Glutamatergic neuron (in vitro differentiated cells): ENCODE results near the gene ADCY10. TPM values are rescaled to one million over a fixed set of nuclear protein-coding genes. Genes with fewer than 3 reads are reported as not detected.

ENCODE experiments used
- DNase-seq: peaks from one replicate; pipeline ENCODE4 v3.0.0; 2022
- H3K27ac Mint-ChIP-seq: one replicate; pipeline ENCODE4 v1.8.0; 2020; ENCODE audit warnings: mild to moderate bottlenecking, mixed read lengths, inconsistent platforms; ENCODE audit not compliant: unreplicated experiment
- H3K27me3 Mint-ChIP-seq: one replicate; pipeline ENCODE4 v1.8.0; 2020; ENCODE audit warnings: mild to moderate bottlenecking, moderate library complexity, mixed read lengths, inconsistent platforms; ENCODE audit not compliant: unreplicated experiment
- H3K36me3 Mint-ChIP-seq: one replicate; pipeline ENCODE4 v1.8.0; 2020; ENCODE audit warnings: mild to moderate bottlenecking, mixed read lengths, inconsistent platforms; ENCODE audit not compliant: unreplicated experiment
- H3K4me1 Mint-ChIP-seq: one replicate; pipeline ENCODE4 v1.8.0; 2020; ENCODE audit warnings: mild to moderate bottlenecking, low read depth, mixed read lengths, inconsistent platforms; ENCODE audit not compliant: unreplicated experiment
- H3K4me3 Mint-ChIP-seq: one replicate; pipeline ENCODE4 v1.8.0; 2020; ENCODE audit warnings: mild to moderate bottlenecking, mixed read lengths, inconsistent platforms; ENCODE audit not compliant: unreplicated experiment
- H3K9me3 Mint-ChIP-seq: one replicate; pipeline ENCODE4 v1.8.0; 2020; ENCODE audit warnings: mild to moderate bottlenecking, moderate library complexity, mixed read lengths, inconsistent platforms; ENCODE audit not compliant: unreplicated experiment
- total RNA-seq: library from RNA; stranded (reverse); fragmentation: NEBNext Ultra II Directional; extraction: Animal tissue kit (Norgen Biotek cat#: 25700); gene quantifications from one replicate; pipeline ENCODE4 v1.2.1, GENCODE V29; 2021; ENCODE audit not compliant: unreplicated experiment
- TF ChIP-seq, protein P1 (sequence below): fragments of 200-600 bp; sonication (generic); IDR thresholded peaks from one replicate; pipeline ENCODE4 v1.5.0; 2021; ENCODE audit not compliant: partially characterized antibody, unreplicated experiment

ADCY10 gene
- total RNA-seq, 1 donor from 2014 or later = 0.07 TPM

DNA sequence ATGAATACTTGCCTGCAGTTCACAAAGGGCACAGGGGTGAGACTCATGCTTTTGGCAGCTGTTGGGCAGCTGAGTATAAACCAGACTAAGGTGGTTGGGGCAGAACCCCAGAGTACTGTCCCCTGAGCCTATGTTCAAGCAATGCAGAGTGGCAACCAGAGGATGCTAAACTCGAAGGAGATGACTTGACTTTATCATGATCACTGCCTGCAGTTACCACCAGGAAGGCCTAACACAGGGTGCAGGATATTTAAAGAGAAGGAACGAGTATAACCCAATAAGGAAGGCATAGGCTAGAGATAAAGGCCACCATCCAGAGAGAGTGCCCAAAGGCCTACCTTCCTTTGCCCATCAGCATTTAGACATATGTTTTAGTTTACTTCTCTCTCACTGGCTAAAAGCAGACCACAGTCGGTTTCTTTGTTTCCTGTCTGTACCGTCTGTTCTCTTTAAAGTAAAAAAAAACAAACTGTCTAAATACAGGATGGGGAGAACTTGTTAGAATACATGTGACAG is 108.8 kb downstream of the ADCY10 start:
- H3K4me3 Mint-ChIP-seq = no peak overlapping the region
- no peaks in the 10 kb centered on the region for H3K27me3 Mint-ChIP-seq
- H3K4me1 Mint-ChIP-seq = peaks cover 3% of the 10 kb centered on the region
- H3K27ac Mint-ChIP-seq = peak overlapping the region; percentile 3
- no peak for DNase-seq
- TF ChIP-seq, protein P1, sequence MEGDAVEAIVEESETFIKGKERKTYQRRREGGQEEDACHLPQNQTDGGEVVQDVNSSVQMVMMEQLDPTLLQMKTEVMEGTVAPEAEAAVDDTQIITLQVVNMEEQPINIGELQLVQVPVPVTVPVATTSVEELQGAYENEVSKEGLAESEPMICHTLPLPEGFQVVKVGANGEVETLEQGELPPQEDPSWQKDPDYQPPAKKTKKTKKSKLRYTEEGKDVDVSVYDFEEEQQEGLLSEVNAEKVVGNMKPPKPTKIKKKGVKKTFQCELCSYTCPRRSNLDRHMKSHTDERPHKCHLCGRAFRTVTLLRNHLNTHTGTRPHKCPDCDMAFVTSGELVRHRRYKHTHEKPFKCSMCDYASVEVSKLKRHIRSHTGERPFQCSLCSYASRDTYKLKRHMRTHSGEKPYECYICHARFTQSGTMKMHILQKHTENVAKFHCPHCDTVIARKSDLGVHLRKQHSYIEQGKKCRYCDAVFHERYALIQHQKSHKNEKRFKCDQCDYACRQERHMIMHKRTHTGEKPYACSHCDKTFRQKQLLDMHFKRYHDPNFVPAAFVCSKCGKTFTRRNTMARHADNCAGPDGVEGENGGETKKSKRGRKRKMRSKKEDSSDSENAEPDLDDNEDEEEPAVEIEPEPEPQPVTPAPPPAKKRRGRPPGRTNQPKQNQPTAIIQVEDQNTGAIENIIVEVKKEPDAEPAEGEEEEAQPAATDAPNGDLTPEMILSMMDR = no peak
- peaks cover 27% of the 10 kb centered on the region for H3K36me3 Mint-ChIP-seq
- peaks cover 13% of the 10 kb centered on the region for H3K9me3 Mint-ChIP-seq

DNA sequence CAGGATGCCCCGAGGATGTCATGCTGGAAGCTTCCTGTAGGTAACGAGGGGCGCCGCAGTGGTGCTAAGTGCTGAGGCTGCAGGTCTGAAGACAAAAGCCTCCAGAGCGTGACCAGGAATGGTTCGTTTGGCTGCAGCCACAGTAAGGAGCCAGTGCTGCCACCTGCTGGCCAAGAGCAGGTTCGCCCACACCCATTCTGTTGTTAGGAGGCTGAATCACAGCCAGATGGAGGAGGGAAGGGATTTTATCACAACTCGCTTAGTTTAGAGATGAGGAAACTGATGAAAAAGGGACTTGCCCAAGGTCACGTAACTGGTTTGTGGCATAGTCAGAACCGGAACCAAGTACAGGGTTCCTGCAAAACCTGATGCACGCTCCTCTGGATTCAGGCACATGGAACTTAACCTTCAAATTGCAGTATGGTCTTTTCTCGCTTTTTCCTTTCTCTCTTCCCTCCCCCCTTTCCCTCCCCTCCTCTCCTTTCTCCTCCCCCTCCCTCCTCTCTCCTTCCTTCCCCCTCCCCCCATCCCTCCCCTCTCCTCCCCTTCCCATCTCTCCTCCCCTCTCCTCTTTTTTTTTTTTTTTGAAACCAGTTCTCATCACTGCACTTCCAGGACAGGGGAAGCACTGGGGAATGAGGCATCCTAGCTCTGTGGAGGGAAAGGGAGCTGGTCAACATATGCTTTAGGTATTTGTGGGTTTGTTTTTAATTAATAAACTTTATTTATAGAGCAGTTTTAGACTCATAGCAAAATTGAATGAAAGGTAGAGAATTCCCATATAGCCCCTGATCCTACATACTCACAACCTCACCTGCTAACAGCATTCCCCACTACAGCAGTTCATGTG is 110.4 kb downstream of the ADCY10 start:
- Mint-ChIP-seq H3K27me3 (no peaks in the 10 kb centered on the region), H3K9me3 (peaks cover 13% of the 10 kb centered on the region), H3K4me1 (peaks cover 2% of the 10 kb centered on the region), H3K4me3 (no peak overlapping the region), H3K27ac (peak overlapping the region; percentile 70), H3K36me3 (peaks cover 18% of the 10 kb centered on the region)
- DNase-seq = peak; percentile 95
- TF ChIP-seq, protein P1 = peak; percentile 96

DNA sequence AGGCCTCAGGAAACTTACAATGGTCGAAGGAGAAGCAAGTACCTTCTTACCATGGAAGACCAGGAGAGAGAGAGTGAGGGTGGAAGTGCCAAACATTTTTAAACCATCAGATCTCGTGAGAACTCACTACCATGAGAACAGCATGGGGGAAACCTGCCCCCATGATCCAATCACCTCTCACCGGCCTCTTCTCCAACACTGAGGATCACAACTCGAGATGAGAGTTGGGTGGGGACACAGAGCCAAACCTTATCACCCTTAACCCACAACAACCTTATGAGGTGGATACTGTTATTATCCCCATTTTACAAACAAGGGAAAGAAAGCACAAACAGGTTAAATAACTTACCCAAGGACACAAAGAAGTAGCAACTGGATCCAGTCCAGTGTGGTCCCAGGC is 111.7 kb downstream of the ADCY10 start:
- Mint-ChIP-seq H3K27ac (no peak overlapping the region), H3K9me3 (peaks cover 9% of the 10 kb centered on the region)

DNA sequence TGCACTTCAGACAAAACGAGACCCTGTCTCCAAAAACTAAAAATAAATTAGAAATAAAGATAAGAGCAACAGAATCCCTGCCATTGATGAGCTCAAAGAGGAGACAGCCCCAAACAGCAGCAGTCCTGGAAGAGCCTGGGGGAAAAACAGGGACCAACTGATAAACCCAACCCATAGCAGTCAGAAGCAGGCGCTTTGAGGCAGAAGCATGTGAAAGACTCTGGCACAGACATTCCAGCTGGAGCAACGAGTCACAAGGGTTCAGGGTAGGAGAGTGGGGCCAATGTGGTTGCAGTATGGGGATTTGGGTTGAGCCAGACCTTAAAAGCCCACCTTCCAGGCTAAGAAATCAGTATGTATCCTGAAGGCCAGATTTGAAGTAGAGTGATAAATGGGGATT is 113.7 kb downstream of the ADCY10 start:
- peaks cover 8% of the 10 kb centered on the region for H3K9me3 Mint-ChIP-seq
- H3K27me3 Mint-ChIP-seq = no peaks in the 10 kb centered on the region
- H3K4me1 Mint-ChIP-seq = peaks cover 8% of the 10 kb centered on the region
- H3K4me3 Mint-ChIP-seq = no peak overlapping the region
- no peak overlapping the region for H3K27ac Mint-ChIP-seq
- DNase-seq = no peak
- peaks cover 8% of the 10 kb centered on the region for H3K36me3 Mint-ChIP-seq
- TF ChIP-seq, protein P1 = no peak

More for the DNA sequence above, 111.7 kb downstream of the ADCY10 start:
- TF ChIP-seq, protein P1 = no peak
- Mint-ChIP-seq H3K27me3 (no peaks in the 10 kb centered on the region), H3K36me3 (peaks cover 8% of the 10 kb centered on the region), H3K4me1 (peaks cover 2% of the 10 kb centered on the region), H3K4me3 (no peak overlapping the region)
- no peak for DNase-seq

DNA sequence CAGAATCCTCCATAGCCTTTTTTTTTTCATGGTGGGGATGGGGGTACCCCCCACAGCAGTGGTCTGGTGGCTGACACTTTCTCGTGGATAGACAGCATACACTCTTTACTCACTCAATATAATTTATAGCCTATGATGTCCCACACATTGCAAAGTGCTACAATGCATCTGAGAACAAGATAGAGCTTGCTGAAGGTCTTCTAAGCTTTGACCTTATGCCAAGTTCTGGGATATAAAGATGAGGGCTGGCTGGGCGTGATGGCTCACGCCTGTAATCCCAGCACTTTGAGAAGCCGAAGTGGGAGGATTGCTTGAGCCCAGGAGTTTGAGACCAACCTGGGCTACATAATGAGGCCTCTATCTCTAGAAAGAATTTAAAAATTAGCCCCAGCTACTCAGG is 114.2 kb downstream of the ADCY10 start:
- Mint-ChIP-seq H3K27ac (no peak overlapping the region), H3K27me3 (no peaks in the 10 kb centered on the region), H3K4me1 (peaks cover 8% of the 10 kb centered on the region), H3K4me3 (no peak overlapping the region), H3K36me3 (peaks cover 8% of the 10 kb centered on the region), H3K9me3 (peaks cover 5% of the 10 kb centered on the region)
- TF ChIP-seq, protein P1 = no peak
- DNase-seq = no peak
